ENCODE data around the gene PDGFD.
A peak's percentile ranks its signal among the peaks of the same experiment; 100 is the strongest.

The PDGFD gene

DNA sequence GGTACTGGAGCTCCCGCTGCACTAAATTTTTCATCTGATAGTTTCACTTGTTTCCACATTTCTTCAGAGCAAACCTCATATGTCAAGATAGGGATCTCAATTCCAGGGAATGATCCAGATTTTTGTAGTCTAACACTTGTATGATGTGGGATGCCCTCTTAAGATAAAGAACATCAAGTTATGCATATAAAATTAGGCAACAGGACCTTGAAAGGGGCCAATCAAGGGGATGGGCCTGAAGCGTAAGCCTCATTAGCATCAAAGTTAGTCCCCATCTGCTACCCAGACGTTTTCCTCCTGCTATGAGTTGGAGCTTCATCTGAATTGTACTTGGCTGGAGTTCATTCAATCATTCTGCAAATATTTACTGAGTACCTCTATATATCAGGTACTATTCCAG is 17.5 kb downstream of the PDGFD start:
- Histone ChIP-seq H3K9me3 (ENCODE audit: control insufficient read depth, low read length) (peaks cover 6% of the 10 kb centered on the region), H3K9ac (ENCODE audit: low read length) (no peak overlapping the region), H3K4me1 (ENCODE audit: control insufficient read depth, insufficient read depth, low read length) (peaks cover 12% of the 10 kb centered on the region), H3K4me3 (ENCODE audit: low read length) (no peak overlapping the region), H3K36me3 (ENCODE audit: control insufficient read depth, insufficient read depth, low read length, severe bottlenecking) (no peaks in the 10 kb centered on the region), H3K27me3 (replicated peaks; ENCODE audit: control insufficient read depth, insufficient read depth, low read length) (no peaks in the 10 kb centered on the region)
- no peak for DNase-seq (ENCODE audit: low read depth)

DNA sequence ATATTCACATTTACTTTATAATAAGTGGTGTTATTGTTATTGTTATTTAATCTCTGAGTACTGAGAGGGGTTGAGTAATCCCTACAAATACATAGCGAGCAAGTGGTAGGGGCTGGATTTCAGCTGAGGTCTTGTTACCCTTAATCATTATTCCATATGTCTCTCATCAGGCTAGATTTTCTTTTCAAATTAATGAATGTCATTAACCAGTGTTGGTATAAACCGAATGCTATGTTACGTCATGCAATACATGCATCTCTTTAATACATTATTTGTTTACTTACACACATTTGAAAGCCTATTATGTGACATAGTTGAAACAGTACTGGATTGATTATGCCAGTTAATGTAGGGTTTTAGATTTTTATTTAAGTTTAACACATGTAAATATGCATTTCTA is 18.9 kb downstream of the PDGFD start:
- Histone ChIP-seq H3K4me1 (ENCODE audit: control insufficient read depth, insufficient read depth, low read length) (peaks cover 12% of the 10 kb centered on the region), H3K4me3 (ENCODE audit: low read length) (no peak overlapping the region)

DNA sequence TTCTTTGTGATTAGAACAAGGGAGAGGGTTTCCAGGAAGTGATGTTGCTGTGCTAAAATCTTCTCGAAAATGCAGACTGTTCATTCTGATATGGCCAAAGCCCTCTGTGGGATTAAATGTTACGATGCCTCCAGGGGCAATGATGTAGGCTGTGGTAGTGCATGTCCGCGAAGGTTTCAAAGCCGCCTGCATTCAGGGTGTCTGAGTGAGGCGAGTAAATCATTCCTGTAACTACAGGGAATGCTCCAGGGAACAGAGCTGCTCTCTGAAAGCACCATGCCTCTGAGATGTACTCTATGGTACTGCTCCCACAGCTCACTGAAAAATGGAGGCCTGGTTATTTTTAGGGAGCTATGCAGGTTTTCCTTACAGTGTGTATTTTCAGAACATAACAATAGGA is 21.2 kb downstream of the PDGFD start:
- no peak for DNase-seq (ENCODE audit: low read depth)
- H3K9ac ChIP-seq (ENCODE audit: low read length), result no peak overlapping the region
- H3K36me3 ChIP-seq (ENCODE audit: control insufficient read depth, insufficient read depth, low read length, severe bottlenecking), result no peaks in the 10 kb centered on the region
- H3K27me3 ChIP-seq (replicated peaks; ENCODE audit: control insufficient read depth, insufficient read depth, low read length), result no peaks in the 10 kb centered on the region
- H3K9me3 ChIP-seq (ENCODE audit: control insufficient read depth, low read length), result no peaks in the 10 kb centered on the region
- H3K4me1 ChIP-seq (ENCODE audit: control insufficient read depth, insufficient read depth, low read length), result peaks cover 3% of the 10 kb centered on the region
- no peak overlapping the region for H3K4me3 ChIP-seq (ENCODE audit: low read length)

More for the DNA sequence above, 18.9 kb downstream of the PDGFD start:
- Histone ChIP-seq H3K9me3 (ENCODE audit: control insufficient read depth, low read length) (no peaks in the 10 kb centered on the region), H3K9ac (ENCODE audit: low read length) (no peak overlapping the region), H3K27me3 (replicated peaks; ENCODE audit: control insufficient read depth, insufficient read depth, low read length) (no peaks in the 10 kb centered on the region), H3K36me3 (ENCODE audit: control insufficient read depth, insufficient read depth, low read length, severe bottlenecking) (no peaks in the 10 kb centered on the region)
- DNase-seq (ENCODE audit: low read depth), result no peak

DNA sequence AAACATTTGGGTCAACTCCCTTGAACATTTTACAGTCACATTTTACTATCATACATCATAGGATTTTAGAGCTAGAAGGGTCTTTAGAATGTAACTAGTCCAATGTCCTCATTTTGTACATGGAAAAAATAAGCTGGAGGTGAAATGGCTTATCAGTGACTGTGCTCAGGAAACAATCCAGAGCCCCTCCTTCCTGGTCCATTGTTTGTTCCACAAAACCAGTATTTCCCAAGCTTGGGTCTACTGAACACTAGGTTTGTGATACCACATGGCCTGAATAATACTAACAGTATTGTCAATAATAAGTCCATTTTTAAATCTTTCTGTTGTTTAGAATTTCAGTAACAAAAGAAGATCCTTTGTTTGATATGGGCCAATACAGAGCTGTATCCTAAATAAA is 27.1 kb downstream of the PDGFD start:
- no peak overlapping the region for H3K4me3 ChIP-seq (ENCODE audit: low read length)
- H3K36me3 ChIP-seq (ENCODE audit: control insufficient read depth, insufficient read depth, low read length, severe bottlenecking), result no peaks in the 10 kb centered on the region
- no peak overlapping the region for H3K9ac ChIP-seq (ENCODE audit: low read length)
- peaks cover 17% of the 10 kb centered on the region for H3K4me1 ChIP-seq (ENCODE audit: control insufficient read depth, insufficient read depth, low read length)
- DNase-seq (ENCODE audit: low read depth), result no peak
- no peaks in the 10 kb centered on the region for H3K9me3 ChIP-seq (ENCODE audit: control insufficient read depth, low read length)
- no peaks in the 10 kb centered on the region for H3K27me3 ChIP-seq (replicated peaks; ENCODE audit: control insufficient read depth, insufficient read depth, low read length)

DNA sequence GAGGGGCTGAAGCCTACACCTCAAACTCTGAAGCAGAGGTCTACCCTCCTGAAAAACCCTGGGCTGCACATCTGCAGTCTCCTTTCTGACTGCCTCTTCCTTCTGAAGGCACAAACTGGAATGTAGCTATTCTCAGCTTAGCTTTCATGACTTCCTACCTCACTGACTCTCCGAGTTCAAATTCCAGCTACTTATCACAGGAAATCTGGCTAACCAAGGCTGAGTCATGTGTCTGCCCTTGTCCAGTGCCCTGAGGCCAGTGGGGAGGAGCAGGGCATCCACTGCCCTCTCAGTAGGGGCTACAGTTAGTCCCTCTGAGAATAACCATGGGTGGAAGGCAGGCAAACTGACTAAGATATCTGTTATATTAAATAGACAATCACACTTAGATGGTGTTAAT is 29.2 kb downstream of the PDGFD start:
- H3K4me1 ChIP-seq (ENCODE audit: control insufficient read depth, insufficient read depth, low read length), result peaks cover 17% of the 10 kb centered on the region
- H3K27me3 ChIP-seq (replicated peaks; ENCODE audit: control insufficient read depth, insufficient read depth, low read length), result no peaks in the 10 kb centered on the region
- DNase-seq (ENCODE audit: low read depth), result peak; percentile 54
- no peak overlapping the region for H3K9ac ChIP-seq (ENCODE audit: low read length)
- no peaks in the 10 kb centered on the region for H3K36me3 ChIP-seq (ENCODE audit: control insufficient read depth, insufficient read depth, low read length, severe bottlenecking)
- no peaks in the 10 kb centered on the region for H3K9me3 ChIP-seq (ENCODE audit: control insufficient read depth, low read length)
- peak overlapping the region; percentile 2 for H3K4me3 ChIP-seq (ENCODE audit: low read length)

DNA sequence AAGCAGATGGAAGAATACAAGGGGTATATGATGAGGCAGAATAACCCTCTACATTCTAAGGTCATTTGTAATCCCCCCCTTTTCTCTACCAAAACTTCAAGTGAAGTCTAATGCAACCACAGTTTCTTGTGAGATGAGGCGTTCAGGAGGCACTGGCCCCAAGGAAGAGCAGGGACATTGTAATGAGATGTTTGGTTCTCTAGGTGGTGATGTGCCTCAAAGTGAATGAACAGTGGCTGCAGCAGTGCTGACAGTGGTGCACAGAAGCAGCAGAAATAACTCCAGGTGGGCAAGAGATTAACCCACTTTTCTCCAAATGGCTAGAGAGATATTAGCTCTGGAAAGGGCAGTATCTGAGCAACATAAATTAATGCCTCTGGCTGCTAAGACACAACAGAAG is 33.8 kb downstream of the PDGFD start:
- H3K4me3 ChIP-seq (ENCODE audit: low read length), result no peak overlapping the region
- DNase-seq (ENCODE audit: low read depth), result no peak
- no peaks in the 10 kb centered on the region for H3K36me3 ChIP-seq (ENCODE audit: control insufficient read depth, insufficient read depth, low read length, severe bottlenecking)
- H3K27me3 ChIP-seq (replicated peaks; ENCODE audit: control insufficient read depth, insufficient read depth, low read length), result no peaks in the 10 kb centered on the region
- H3K4me1 ChIP-seq (ENCODE audit: control insufficient read depth, insufficient read depth, low read length), result peaks cover 19% of the 10 kb centered on the region
- H3K9me3 ChIP-seq (ENCODE audit: control insufficient read depth, low read length), result no peaks in the 10 kb centered on the region
- H3K9ac ChIP-seq (ENCODE audit: low read length), result no peak overlapping the region

DNA sequence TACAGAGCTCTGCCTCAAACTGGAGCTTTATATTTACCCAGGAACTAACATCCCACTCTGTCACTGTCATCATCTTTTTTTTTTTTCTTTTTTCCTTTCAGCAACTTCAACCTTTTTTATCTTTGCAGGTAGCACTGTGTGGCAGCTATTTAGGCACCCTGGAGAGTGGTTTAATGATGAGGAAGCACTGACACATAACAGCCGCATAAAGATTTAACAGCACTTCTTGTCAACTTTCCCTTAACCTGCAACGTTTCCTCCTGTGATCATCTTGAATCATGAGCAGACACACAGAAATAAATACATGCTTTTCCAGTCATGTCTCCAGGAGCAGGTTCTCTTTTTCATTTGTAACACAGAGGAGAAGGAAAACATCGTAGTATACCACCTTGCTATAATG is 34.8 kb downstream of the PDGFD start:
- Histone ChIP-seq H3K27me3 (replicated peaks; ENCODE audit: control insufficient read depth, insufficient read depth, low read length) (no peaks in the 10 kb centered on the region), H3K9ac (ENCODE audit: low read length) (no peak overlapping the region)

DNA sequence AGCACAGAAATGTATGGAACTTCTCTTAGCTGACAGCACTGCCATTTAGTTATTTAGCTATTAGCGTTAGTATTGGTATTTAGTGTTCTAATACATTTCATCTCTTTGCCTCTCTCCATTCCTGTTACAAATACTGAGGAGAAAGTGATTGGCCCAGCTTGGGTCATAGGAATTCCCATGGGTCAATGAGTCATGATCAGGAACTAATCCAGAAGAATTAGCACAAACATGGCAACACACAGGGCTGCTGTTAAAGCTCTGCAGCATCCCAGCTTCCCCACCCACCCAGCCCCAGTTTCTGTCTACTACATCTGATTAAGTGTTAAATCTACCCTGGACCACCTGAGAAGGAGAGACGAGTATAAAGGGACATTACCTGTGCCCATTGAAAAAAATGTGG is 36.1 kb downstream of the PDGFD start:
- no peak for DNase-seq (ENCODE audit: low read depth)
- Histone ChIP-seq H3K27me3 (replicated peaks; ENCODE audit: control insufficient read depth, insufficient read depth, low read length) (no peaks in the 10 kb centered on the region), H3K4me1 (ENCODE audit: control insufficient read depth, insufficient read depth, low read length) (peaks cover 13% of the 10 kb centered on the region), H3K9me3 (ENCODE audit: control insufficient read depth, low read length) (no peaks in the 10 kb centered on the region), H3K9ac (ENCODE audit: low read length) (no peak overlapping the region), H3K36me3 (ENCODE audit: control insufficient read depth, insufficient read depth, low read length, severe bottlenecking) (no peaks in the 10 kb centered on the region), H3K4me3 (ENCODE audit: low read length) (no peak overlapping the region)

More for the DNA sequence above, 34.8 kb downstream of the PDGFD start:
- H3K9me3 ChIP-seq (ENCODE audit: control insufficient read depth, low read length), result no peaks in the 10 kb centered on the region
- no peak for DNase-seq (ENCODE audit: low read depth)
- no peaks in the 10 kb centered on the region for H3K36me3 ChIP-seq (ENCODE audit: control insufficient read depth, insufficient read depth, low read length, severe bottlenecking)
- H3K4me3 ChIP-seq (ENCODE audit: low read length), result no peak overlapping the region
- H3K4me1 ChIP-seq (ENCODE audit: control insufficient read depth, insufficient read depth, low read length), result peaks cover 19% of the 10 kb centered on the region

DNA sequence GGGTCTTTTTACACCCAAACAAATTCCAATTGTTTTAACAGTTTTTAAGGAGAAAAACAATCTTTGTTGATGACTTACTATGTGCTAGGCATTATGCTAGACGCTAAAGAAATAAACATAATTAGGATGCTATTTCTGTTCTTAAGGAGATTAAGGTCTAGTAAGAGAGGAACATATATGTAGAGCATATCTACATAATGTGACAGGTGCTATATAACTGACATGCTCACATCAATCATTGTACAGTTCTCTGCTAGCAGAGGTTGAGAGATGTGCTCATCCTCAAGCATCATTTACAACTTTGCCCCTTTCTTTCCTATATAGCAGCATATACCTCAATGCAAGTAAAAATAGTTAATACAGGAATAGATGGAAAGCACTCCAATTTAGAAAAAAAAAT is 37.5 kb downstream of the PDGFD start:
- Histone ChIP-seq H3K9ac (ENCODE audit: low read length) (no peak overlapping the region), H3K9me3 (ENCODE audit: control insufficient read depth, low read length) (no peaks in the 10 kb centered on the region), H3K4me3 (ENCODE audit: low read length) (no peak overlapping the region)

DNA sequence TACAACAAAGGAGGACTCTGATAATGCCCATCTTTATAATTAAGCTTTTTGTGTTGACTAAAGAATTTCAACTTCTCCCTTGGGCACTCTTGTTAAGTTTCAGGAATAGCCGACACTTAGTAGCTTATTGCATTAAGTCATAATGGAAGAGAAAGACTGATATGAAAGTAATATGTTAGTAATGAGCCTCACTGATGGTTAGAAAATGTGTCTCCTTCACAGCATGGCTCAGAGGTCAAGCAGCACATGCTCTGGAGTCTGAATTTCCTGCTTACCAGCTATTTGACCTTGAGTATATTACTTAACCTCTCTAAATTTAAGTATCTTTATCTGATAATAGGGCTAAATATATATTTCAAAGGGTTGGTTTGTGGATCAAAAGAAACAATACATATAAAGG is 39.0 kb downstream of the PDGFD start:
- H3K36me3 ChIP-seq (ENCODE audit: control insufficient read depth, insufficient read depth, low read length, severe bottlenecking), result no peaks in the 10 kb centered on the region
- peaks cover 13% of the 10 kb centered on the region for H3K4me1 ChIP-seq (ENCODE audit: control insufficient read depth, insufficient read depth, low read length)
- no peak overlapping the region for H3K9ac ChIP-seq (ENCODE audit: low read length)
- H3K27me3 ChIP-seq (replicated peaks; ENCODE audit: control insufficient read depth, insufficient read depth, low read length), result no peaks in the 10 kb centered on the region
- H3K4me3 ChIP-seq (ENCODE audit: low read length), result no peak overlapping the region
- no peak for DNase-seq (ENCODE audit: low read depth)
- no peaks in the 10 kb centered on the region for H3K9me3 ChIP-seq (ENCODE audit: control insufficient read depth, low read length)

More for the DNA sequence above, 37.5 kb downstream of the PDGFD start:
- H3K36me3 ChIP-seq (ENCODE audit: control insufficient read depth, insufficient read depth, low read length, severe bottlenecking), result no peaks in the 10 kb centered on the region
- no peak for DNase-seq (ENCODE audit: low read depth)
- H3K27me3 ChIP-seq (replicated peaks; ENCODE audit: control insufficient read depth, insufficient read depth, low read length), result no peaks in the 10 kb centered on the region
- peaks cover 13% of the 10 kb centered on the region for H3K4me1 ChIP-seq (ENCODE audit: control insufficient read depth, insufficient read depth, low read length)

DNA sequence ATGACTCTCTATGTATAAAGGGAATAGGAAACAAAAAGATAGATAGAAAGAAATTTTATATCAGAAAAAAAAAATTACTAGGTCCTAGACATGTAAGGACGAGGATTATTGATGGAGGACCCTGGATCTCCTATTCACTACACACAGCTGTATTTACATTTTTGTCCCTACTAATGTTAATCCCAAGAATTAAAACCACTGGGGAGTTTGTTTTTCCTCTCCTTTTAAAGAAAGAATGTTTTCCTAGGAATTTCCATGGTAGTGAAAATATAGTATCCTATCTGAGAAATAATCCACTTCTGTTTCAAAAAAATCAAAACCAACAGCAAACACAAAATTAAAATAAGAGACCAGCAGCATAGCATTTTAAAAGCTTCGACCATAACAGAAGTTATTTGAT is 41.1 kb downstream of the PDGFD start:
- Histone ChIP-seq H3K27me3 (replicated peaks; ENCODE audit: control insufficient read depth, insufficient read depth, low read length) (no peaks in the 10 kb centered on the region), H3K4me3 (ENCODE audit: low read length) (no peak overlapping the region), H3K36me3 (ENCODE audit: control insufficient read depth, insufficient read depth, low read length, severe bottlenecking) (no peaks in the 10 kb centered on the region), H3K4me1 (ENCODE audit: control insufficient read depth, insufficient read depth, low read length) (peaks cover 13% of the 10 kb centered on the region), H3K9me3 (ENCODE audit: control insufficient read depth, low read length) (no peaks in the 10 kb centered on the region), H3K9ac (ENCODE audit: low read length) (no peak overlapping the region)
- no peak for DNase-seq (ENCODE audit: low read depth)

DNA sequence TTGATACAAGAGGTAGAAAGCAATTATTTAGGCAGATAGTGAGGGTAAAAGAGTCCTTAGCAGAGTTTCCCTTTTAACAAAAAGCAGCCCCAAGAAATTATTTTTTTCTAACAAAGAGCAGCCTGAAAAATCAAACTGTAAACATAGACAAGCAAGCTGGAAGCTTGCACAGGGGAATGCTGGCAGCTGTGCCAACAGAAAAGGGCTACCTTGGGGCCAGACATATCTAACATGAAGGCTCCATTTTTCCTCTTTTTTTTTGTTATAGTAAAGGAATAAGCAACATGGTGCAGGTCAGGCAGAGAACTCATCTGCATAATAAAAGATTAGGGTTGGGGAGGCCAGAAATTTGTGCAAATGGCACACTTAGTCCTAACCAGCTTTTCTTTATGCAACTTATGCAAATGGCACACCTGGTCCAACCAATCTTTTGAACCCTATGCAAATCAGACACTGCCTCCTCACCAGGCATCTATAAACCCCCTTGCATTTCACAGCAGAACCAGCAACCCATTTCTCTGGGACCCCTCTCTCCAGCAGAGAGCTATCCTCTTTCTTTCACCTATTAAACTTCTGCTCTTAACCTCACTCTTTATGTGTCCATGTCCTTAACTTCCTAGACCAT is 41.8 kb downstream of the PDGFD start:
- Histone ChIP-seq H3K27me3 (replicated peaks; ENCODE audit: control insufficient read depth, insufficient read depth, low read length) (no peaks in the 10 kb centered on the region), H3K4me3 (ENCODE audit: low read length) (no peak overlapping the region), H3K36me3 (ENCODE audit: control insufficient read depth, insufficient read depth, low read length, severe bottlenecking) (no peaks in the 10 kb centered on the region), H3K9me3 (ENCODE audit: control insufficient read depth, low read length) (no peaks in the 10 kb centered on the region), H3K4me1 (ENCODE audit: control insufficient read depth, insufficient read depth, low read length) (peaks cover 8% of the 10 kb centered on the region), H3K9ac (ENCODE audit: low read length) (no peak overlapping the region)
- DNase-seq (ENCODE audit: low read depth), result no peak

Data from adipocyte (in vitro differentiated cells).